GM12872 (cell line): ENCODE measurements around the gene PPFIA2.

Source experiments
- CTCF ChIP-seq: IDR thresholded peaks from 3 replicates; pipeline ENCODE4 v1.5.1; 2011; ENCODE audit warnings: low read depth, mild to moderate bottlenecking, low read length, moderate library complexity; ENCODE audit not compliant: insufficient read depth

Gene PPFIA2

GRCh38 chr12:81294325-81295190 is 464.6 kb downstream of the PPFIA2 start:
- TF ChIP-seq CTCF, result no peak

GRCh38 chr12:81288651-81289050 is 470.5 kb downstream of the PPFIA2 start:
- TF ChIP-seq CTCF, result no peak

DNA sequence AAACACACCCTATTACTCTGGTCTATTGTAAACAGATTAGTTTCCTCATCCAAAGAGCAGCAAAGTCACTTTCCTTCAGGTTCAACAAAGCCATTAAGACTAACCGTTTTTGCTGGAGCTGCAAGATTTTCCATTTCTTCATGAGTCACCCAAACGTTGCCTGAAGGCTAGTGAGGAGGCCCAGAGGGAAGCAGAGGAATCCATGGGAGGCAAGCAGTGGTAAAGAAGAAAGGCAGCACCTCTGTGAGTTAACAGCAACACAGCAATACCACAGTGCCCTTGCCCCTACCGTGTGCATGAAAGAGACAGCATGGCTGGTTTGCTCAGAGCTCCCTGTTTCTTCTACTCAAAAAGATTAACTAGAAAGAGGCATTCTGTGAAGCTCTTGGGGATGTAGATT is 475.0 kb downstream of the PPFIA2 start:
- TF ChIP-seq CTCF, result no peak

GRCh38 chr12:81274637-81275529 is 484.3 kb downstream of the PPFIA2 start:
- no peak for TF ChIP-seq CTCF

DNA sequence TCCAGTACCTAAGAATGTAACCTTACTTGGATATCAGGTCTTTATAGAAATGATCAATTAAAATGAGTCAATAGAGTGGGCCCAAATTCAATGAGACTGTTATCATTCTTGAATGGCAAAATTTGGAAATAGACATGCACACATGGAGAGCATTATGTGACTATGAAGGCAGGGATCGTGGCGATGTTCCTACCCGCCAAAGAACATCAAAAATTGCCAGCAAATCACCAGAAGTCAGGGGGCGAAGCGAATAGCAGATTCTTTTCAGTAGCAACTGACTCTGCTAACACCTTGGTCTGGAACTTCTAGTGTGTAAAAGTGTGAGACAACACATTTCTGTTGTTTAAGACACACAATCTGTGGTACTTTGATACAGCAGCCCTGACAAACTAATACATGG is 488.8 kb downstream of the PPFIA2 start:
- no peak for TF ChIP-seq CTCF

GRCh38 chr12:81263072-81263471 is 496.1 kb downstream of the PPFIA2 start:
- TF ChIP-seq CTCF, result no peak

DNA sequence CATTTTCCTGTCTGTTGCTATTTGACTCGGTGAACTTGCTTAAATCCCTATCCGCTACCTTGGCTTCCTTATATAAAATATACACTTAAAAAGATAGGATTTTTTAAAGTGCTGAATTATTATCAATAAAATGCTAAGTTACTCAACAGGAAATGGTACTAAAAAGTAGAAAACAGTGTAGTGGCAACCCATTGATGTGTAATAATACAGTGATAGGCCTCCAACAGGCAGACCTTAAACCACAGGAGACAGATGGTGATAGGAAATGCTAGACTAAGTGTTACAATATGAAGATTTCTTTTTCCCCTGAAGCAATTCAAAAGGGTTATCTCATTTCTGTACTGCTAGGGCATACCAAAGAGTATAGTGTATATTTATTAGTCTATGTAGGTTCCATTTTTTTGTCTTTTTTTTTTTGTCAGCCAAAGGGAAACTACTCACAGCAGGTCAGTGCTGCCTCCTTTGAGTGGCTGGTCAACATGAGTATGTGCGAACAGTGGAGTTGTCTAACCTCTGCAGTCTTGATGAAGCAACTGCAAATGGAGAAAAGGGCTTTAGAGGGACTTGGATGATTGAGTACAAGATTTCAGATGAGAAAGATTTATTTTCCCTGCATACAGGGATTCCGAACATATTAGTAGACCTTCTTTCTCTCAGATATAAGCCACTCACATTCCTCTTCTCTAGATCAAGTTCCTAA is 497.5 kb downstream of the PPFIA2 start:
- no peak for TF ChIP-seq CTCF
